Endothelial cell of umbilical vein (primary cell): ENCODE measurements around the gene F8.
"Not testable (repeated sequence)": the region's sequence is repeated elsewhere in the genome, so short reads cannot be mapped to it uniquely, and the experiment has no call there.

Experiments used
- EZH2 ChIP-seq: IDR thresholded peaks from 2 replicates; pipeline ENCODE4 v1.6.1; 2012; ENCODE audit warnings: borderline replicate concordance, low read depth, mild to moderate bottlenecking, moderate library complexity, low read length, inconsistent platforms; ENCODE audit not compliant: severe bottlenecking
- JUN ChIP-seq: IDR thresholded peaks from 2 replicates; pipeline ENCODE4 v1.6.1; 2011; ENCODE audit warnings: borderline replicate concordance, low read depth; ENCODE audit not compliant: insufficient read length, insufficient read depth
- MYC ChIP-seq: IDR thresholded peaks from one replicate; pipeline ENCODE4 v1.6.1; 2011; ENCODE audit warnings: mild to moderate bottlenecking, low read depth, low read length
- POLR2A ChIP-seq: IDR thresholded peaks from 2 replicates; pipeline ENCODE4 v1.6.1; 2012; ENCODE audit warnings: low read depth, mild to moderate bottlenecking, control low read depth, low read length
- POLR2AphosphoS5 ChIP-seq: IDR thresholded peaks from 2 replicates; pipeline ENCODE4 v1.6.1; 2012; ENCODE audit warnings: low read depth, mild to moderate bottlenecking, control low read depth, low read length, moderate library complexity; ENCODE audit not compliant: insufficient read depth
- TF ChIP-seq, protein P1 (sequence below), 2 donors: IDR thresholded peaks; 1 replicate in 1 of 2; 2 replicates in 1 of 2; pipeline ENCODE4 v1.5.1; 2011; ENCODE audit warnings: low read length in 2 of 2, mild to moderate bottlenecking in 2 of 2, moderate library complexity in 2 of 2, control low read depth in 1 of 2, inconsistent platforms in 1 of 2, low read depth in 1 of 2; ENCODE audit not compliant: insufficient read depth in 1 of 2; ENCODE audit errors: extremely low read depth in 1 of 2
- TF ChIP-seq, protein P2 (sequence below): IDR thresholded peaks from 2 replicates; pipeline ENCODE4 v1.6.1; 2011; ENCODE audit not compliant: insufficient read depth, insufficient read length

DNA sequence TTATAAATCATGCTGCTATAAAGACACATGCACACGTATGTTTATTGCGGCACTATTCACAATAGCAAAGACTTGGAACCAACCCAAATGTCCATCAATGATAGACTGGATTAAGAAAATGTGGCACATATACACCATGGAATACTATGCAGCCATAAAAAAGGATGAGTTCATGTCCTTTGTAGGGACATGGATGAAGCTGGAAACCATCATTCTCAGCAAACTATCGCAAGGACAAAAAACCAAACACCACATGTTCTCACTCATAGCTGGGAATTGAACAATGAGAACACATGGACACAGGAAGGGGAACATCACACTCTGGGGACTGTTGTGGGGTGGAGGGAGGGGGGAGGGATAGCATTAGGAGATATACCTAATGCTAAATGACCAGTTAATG lies 196.9 kb downstream of the F8 start:
- TF ChIP-seq, protein P1, sequence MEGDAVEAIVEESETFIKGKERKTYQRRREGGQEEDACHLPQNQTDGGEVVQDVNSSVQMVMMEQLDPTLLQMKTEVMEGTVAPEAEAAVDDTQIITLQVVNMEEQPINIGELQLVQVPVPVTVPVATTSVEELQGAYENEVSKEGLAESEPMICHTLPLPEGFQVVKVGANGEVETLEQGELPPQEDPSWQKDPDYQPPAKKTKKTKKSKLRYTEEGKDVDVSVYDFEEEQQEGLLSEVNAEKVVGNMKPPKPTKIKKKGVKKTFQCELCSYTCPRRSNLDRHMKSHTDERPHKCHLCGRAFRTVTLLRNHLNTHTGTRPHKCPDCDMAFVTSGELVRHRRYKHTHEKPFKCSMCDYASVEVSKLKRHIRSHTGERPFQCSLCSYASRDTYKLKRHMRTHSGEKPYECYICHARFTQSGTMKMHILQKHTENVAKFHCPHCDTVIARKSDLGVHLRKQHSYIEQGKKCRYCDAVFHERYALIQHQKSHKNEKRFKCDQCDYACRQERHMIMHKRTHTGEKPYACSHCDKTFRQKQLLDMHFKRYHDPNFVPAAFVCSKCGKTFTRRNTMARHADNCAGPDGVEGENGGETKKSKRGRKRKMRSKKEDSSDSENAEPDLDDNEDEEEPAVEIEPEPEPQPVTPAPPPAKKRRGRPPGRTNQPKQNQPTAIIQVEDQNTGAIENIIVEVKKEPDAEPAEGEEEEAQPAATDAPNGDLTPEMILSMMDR (IDR thresholded peaks at IDR 0.05; ENCODE audit: extremely low read depth in 1 of 2, insufficient read depth in 1 of 2, low read depth in 1 of 2, low read length in 2 of 2), result not testable (repeated sequence)
- not testable (repeated sequence) for TF ChIP-seq EZH2, POLR2A, POLR2AphosphoS5, JUN, MYC
- TF ChIP-seq, protein P2, sequence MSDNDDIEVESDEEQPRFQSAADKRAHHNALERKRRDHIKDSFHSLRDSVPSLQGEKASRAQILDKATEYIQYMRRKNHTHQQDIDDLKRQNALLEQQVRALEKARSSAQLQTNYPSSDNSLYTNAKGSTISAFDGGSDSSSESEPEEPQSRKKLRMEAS, result not testable (repeated sequence)
